Vagina (tissue), 2 donors: ENCODE measurements around the gene NUFIP1.

ENCODE experiments used
- CTCF ChIP-seq, 3 experiments: fragments of 450-650 bp in 2 of 3; fragments of 200-600 bp in 1 of 3; sonication (generic) in 1 of 3; IDR thresholded peaks; one replicate each; pipeline ENCODE4 v1.5.1; 2017 to 2019; ENCODE audit warnings: antibody characterized with exemption in 3 of 3, mild to moderate bottlenecking in 2 of 3, moderate library complexity in 2 of 3
- POLR2A ChIP-seq, 2 donors: fragments of 450-650 bp; IDR thresholded peaks; one replicate each; pipeline ENCODE4 v1.6.1; 2017; ENCODE audit warnings: antibody characterized with exemption in 2 of 2, mild to moderate bottlenecking in 2 of 2, moderate library complexity in 2 of 2
- POLR2AphosphoS5 ChIP-seq, 2 donors: sonication (generic); formaldehyde crosslinking; IDR thresholded peaks; one replicate each; pipeline ENCODE4 v1.9.0; 2017; ENCODE audit warnings: antibody characterized with exemption in 2 of 2, mild to moderate bottlenecking in 2 of 2, low read depth in 1 of 2; ENCODE audit not compliant: insufficient read depth in 1 of 2

GRCh38 chr13:44921246-44921877 lies 67.9 kb downstream of the NUFIP1 start:
- TF ChIP-seq CTCF (IDR thresholded peaks at IDR 0.05) (no peak), POLR2A (IDR thresholded peaks at IDR 0.05) (no peak), POLR2AphosphoS5 (IDR thresholded peaks at IDR 0.05; ENCODE audit: insufficient read depth in 1 of 2, low read depth in 1 of 2) (no peak)
